NOMO-1 treated with dmso at 0.1 percent for 144 hours (cell line): Measurements from ENCODE around the gene INS.
"Not testable (repeated sequence)": the region's sequence is repeated elsewhere in the genome, so short reads cannot be mapped to it uniquely, and the experiment has no call there.

ENCODE experiments used
- DNase-seq: peaks from one replicate; lab custom pipeline; 2025; ENCODE audit not compliant: unreplicated experiment; lab: John Stamatoyannopoulos, UW

The INS gene

DNA sequence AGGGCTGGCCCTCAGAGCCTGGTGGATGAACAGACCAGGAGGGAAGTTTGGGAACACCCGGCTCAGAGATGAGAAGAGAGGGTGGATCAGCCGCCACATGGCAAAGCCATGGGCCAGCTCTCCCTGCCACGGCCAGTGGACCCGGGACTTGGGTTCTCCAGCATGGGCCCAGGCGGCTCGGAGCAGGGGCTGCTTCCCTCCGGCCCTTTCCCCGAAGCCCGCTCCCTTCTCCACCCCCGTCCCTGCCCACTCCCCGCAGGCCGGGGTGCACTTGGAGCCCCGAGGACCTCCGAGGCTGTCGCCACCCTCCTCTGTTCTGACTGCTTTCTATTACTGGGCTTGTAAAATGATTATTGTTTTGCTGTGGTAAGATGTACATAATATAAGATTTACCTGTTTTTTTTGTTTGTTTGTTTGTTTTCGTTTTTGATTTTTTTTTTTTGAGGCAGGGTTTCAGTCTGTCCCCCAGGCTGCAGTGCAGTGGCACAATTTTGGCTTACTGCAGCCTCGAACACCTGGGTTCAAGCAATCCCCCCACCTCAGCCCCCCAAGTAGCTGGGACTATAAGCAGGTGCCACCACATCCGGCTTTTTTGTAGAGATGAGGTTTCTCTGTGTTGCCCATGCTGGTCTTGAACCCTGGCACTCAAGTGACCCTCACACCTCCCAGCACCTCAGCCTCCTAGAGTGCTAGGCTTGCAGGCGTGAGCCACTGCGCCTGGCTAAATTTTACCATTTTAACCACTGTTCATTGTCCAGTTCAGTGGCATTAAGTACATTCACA lies 21.9 kb upstream of the INS start:
- DNase-seq: no peak

GRCh38 chr11:2182075-2182474 lies 21.1 kb upstream of the INS start:
- no peak for DNase-seq

GRCh38 chr11:2180789-2181370 lies 19.9 kb upstream of the INS start:
- DNase-seq: no peak

- DNase-seq: no peak
Observed at GRCh38 chr11:2180347-2180746, 19.3 kb upstream of the INS start.

DNA sequence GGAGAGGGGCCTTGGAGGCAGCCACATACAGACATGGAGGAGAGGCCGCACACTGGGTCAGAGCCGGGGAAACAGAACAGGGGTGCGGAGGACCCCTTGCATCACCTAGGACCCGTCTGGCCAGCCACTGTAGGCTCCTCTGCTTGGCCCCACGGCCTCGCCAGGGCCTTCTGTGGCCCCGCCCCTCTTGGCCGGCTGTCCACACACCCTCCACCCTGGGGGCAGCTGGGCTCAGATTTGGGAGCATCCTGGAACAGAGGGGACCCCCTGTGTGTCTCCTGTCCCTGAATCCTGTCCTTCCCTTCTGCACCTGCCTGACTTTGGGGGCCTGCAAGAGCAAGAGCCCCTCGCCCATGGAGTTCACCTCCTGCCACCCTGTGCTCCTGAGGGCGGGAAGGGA lies 18.5 kb upstream of the INS start:
- DNase-seq: no peak

DNA sequence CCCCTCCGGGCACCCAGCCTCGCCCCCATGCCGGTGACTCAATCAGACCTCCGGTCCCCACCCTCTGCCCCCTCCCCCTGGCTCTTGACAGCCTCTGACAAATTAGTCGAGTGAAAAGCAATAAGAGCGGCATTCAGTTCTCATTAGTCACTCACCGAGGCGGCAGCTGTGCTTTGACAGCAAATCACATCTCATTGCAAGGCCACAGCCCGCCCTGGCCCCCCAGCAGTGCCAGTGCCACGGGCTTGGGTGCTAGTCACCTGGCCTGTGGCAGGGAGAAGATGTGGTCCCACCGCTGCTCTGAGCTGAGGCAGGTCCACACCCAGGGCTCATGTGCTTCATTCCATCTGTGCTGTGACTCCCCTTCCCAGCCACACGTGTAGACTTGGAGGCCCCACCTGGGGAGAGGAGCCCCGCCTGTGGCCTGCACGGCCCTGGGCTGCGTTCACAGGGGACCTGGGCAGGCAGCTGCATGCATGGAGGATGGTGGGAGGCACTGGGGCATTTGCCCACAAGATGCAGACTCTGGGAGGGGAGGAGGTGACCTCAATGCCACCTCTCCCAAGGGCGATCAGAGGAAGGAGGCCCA lies 18.0 kb upstream of the INS start:
- no peak for DNase-seq

- not testable (repeated sequence) for DNase-seq
Observed at GRCh38 chr11:2178055-2178773, 17.2 kb upstream of the INS start.

DNA sequence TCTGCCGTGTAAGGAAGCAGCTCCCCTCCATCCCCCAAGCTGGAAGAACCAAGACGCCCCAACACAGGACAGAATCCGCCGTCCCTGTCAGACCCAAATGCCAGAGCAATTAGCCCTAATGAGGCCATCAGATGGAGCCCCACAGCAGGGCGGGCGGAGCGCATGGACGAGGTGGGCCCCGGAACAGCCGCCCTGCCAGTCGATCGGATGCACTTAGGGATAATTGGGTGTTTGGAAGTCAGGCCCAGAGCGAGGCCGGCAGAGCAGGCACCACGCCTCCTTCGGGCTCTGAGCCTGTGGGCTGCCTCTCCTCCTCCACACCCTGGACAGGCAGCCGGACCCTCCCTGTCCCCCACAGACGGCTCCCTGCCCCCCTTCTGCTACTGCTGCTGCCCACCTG lies 16.1 kb upstream of the INS start:
- DNase-seq: no peak

DNA sequence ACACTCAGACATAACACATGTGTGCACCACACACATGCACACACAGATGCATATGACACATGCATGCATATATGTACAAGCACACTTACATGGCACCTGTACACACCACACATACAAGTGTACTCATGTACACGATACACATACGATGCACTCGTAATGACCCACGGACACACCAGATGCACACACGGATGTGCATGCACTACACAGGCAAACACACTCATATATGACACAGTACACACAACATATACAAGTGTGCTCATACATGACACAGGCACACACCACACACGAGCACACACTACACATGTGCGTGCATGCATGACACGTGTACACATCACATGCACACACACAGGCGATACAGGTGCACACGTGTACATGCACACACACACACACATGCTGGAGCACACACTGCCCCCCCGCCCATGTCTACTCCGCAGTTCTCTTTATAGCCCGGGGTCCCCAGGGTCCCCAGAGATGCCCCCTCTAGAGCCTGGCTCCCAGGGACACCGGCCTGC lies 15.4 kb upstream of the INS start:
- no peak for DNase-seq

DNA sequence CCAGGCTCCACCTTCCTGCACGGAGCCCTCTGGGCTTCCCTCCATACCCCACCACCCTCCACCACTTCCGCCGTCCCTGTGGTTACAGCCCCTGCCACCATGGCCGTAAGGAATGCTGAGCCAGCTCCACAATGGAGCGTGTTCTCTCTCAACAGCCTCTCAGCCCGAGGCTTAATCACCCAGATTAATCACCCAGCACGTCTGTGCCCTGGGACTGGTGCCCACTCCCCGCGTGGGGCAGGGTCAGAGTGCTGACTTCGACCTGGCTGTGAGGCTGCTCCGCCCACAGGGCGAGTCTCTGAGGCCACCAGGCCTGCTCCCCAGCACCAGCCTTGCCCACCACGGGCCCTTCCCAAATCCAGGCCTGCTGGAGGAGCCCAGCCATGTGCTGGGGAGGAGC lies 14.7 kb upstream of the INS start:
- no peak for DNase-seq

DNA sequence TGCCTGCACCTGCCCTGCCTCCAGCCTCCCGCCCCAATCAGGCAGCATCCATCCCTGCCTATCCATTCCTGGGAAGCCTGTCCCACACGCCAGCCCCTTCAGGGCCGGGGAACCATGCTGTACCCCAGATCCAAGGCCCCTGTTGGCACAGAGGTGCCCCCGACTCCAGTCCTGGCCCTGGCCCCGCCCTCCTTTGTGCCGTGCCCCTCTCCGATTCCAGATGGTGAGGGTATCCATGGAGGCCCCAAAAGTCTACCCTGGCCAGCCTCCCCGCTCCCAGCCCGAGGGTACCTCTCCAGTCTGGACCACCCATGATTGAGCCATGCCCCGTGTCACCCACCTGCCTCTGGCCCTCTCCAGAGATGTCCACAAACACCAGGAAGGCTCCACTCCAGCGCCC lies 13.4 kb upstream of the INS start:
- DNase-seq: no peak

- DNase-seq: no peak
Observed at GRCh38 chr11:2173761-2174160, 12.8 kb upstream of the INS start.

GRCh38 chr11:2173150-2173693 lies 12.2 kb upstream of the INS start:
- no peak for DNase-seq

DNA sequence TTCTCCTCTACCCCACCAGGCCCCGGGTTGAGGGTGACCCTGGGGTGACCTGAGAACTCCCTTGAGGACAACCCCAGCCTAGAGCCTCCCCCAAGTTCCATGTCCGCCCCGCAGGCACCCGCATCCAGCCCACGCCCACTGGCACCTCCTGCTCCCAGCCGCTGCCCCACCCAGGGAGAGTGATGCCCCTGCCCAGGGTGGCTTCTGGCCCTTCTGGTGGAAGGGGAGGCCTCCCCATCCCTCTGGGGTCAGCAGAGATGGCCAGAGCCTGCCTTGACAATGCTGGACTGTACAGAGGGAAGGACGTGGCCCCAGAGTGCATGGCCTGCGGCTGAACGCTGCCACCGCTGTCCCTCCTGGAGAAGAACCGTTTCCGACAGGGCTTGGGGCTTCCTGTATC lies 11.7 kb upstream of the INS start:
- DNase-seq: no peak

GRCh38 chr11:2171591-2172003 lies 10.6 kb upstream of the INS start, which contains the start of gene TH:
Gene TH, minus strand, starts transcription at chr11:2171815. Its CDS starts 29 bp downstream, at chr11:2171786.
- DNase-seq: no peak

DNA sequence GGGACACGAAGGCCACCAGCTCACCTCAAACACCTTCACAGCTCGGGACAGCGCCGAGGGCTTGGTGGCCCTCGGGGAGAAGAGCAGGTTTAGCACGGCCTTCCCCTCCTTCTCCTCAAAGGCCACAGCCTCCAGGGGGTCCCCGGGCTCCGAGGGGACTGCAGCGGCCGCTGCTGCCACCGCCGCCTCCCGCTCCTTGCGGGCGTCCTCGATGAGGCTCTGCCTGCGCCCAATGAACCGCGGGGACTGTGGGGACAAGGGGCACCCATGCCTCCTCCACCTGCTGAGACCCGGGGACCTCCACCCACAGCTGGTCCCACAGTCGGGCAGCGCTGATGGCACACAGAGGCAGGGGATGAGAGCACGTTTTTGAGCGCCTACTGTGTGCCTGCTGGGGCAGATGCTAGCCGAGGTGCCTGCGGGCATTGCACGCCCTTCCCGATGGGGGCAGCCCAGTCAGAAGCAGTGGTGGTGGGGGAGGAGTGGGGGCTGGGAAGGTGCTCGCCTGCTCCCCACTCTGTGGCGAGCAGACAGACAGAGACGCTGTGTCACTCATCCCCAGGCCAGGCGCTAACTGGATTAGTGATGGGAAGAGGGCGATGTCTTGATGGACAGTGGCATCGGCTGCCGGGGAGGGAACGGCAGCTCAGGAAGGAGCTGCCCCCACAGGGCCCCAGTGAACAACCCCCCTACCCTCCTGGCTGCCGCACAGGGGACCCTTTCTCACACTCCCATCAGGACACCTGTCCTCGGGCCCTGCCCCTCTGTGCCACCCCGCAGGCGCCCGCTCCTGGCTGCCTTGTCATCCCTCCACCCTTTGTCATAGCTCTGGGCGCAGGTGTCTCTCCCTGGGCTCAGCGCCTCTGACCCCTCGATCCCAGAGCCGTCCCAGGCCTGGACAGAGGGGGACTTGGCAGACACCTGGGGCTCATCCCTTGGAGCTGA lies 8.9 kb upstream of the INS start:
- no peak for DNase-seq

GRCh38 chr11:2169005-2169378 lies 8.0 kb upstream of the INS start:
- DNase-seq: no peak

GRCh38 chr11:2168286-2169004 lies 7.4 kb upstream of the INS start:
- DNase-seq: no peak
